Heart right ventricle (tissue), 16 donors: ENCODE data around the gene UBXN11. TPM values are rescaled to one million over a fixed set of nuclear protein-coding genes. Genes with fewer than 3 reads are reported as not detected.

Experiments used
- ATAC-seq, 8 donors: fragments of 200-7000 bp; cut with Tn5 transposase; one replicate each; pipeline ENCODE4 v1.9.1; 2020; ENCODE audit warnings: mild to moderate bottlenecking in 8 of 8, moderate library complexity in 8 of 8, moderate number of reproducible peaks in 1 of 8
- DNase-seq, 2 donors: peaks; one replicate each; pipeline ENCODE4 v3.0.0-alpha.2; 2020
- H3K27ac ChIP-seq, 10 donors: fragments of 200-600 bp; sonication (generic) in 2 of 10; one replicate each; pipeline versions ENCODE4 v1.5.0 to v1.8.0; 2020 to 2022; ENCODE audit warnings: mild to moderate bottlenecking in 3 of 10
- H3K27me3 ChIP-seq, 7 donors: fragments of 200-600 bp; one replicate each; pipeline ENCODE4 v1.8.0; 2021 to 2022; ENCODE audit warnings: mild to moderate bottlenecking in 2 of 7
- H3K36me3 ChIP-seq, 9 donors: fragments of 200-600 bp; sonication (generic) in 1 of 9; one replicate each; pipeline versions ENCODE4 v1.5.0 to v1.8.0; 2020 to 2022; ENCODE audit warnings: mild to moderate bottlenecking in 2 of 9
- H3K4me1 ChIP-seq, 9 donors: fragments of 200-600 bp; sonication (generic) in 1 of 9; one replicate each; pipeline versions ENCODE4 v1.5.0 to v1.8.0; 2020 to 2022; ENCODE audit warnings: mild to moderate bottlenecking in 4 of 9
- H3K4me3 ChIP-seq, 10 donors: fragments of 200-600 bp; sonication (generic) in 2 of 10; one replicate each; pipeline versions ENCODE4 v1.5.0 to v1.8.0; 2020 to 2022; ENCODE audit warnings: mild to moderate bottlenecking in 7 of 10, moderate library complexity in 2 of 10
- H3K9me3 ChIP-seq, 11 donors: fragments of 200-600 bp in 10 of 11; sonication (generic) in 2 of 11; one replicate each; pipeline versions ENCODE4 v1.5.0 to v1.8.0; 2013 to 2022; ENCODE audit warnings: mild to moderate bottlenecking in 2 of 11, control low read depth in 1 of 11, moderate library complexity in 1 of 11
- CTCF ChIP-seq, 9 donors: fragments of 200-600 bp; sonication (generic) in 2 of 9; IDR thresholded peaks; one replicate each; pipeline versions ENCODE4 v1.5.0 to v1.8.0; 2021 to 2022; ENCODE audit warnings: antibody characterized with exemption in 9 of 9, mild to moderate bottlenecking in 5 of 9, moderate library complexity in 1 of 9
- WGBS, 2 donors: extraction: QIAGEN DNeasy Blood & Tissue Kit; methylation state at CpG; one replicate each; pipeline ENCODE4 v1.1.7; 2013; ENCODE audit warnings: inconsistent platforms in 1 of 2; 5-methylcytosine and 5-hydroxymethylcytosine counted together
- intact Hi-C, 10 donors: fragments of 100-400 bp; cut with DNase I; formaldehyde crosslinking; loops; one replicate each; pipeline versions ENCODE4 v1.11.1 to v1.14.2; 2022
- polyA plus RNA-seq, 2 donors: library from polyadenylated mRNA; stranded (reverse); fragments of 200-250 nt; gene quantifications; one replicate each; pipeline ENCODE4 v1.2.3, GENCODE V29; 2013
- total RNA-seq, 10 donors: library from RNA; stranded (reverse); fragmentation: NEBNext Ultra II Directional in 3 of 10; extraction: Animal tissue kit (Norgen Biotek cat#: 25700) in 3 of 10; gene quantifications; one replicate each; pipeline versions ENCODE4 v1.2.1 to v1.2.4, GENCODE V29; 2021 to 2023
- donor health status: Arrhythmogenic right ventricular cardiomyopathy.
- donor health status: ischemic (EF 13 %, LVEDD 7.1; RV severe dilation, severe dysfunction).
- donor health status: healthy with polysubstance abuse.
- donor health status: DM: no; HTN: yes; CAD: no.
- donor health status: DM: no; HTN: no; CAD: no.
- donor health status: ischemic (EF 25% LVEDD 6.9; RV normal size, moderate dysfunction).
- donor health status: ischemic (EF 25% LVEDD 5.7; RV mildly dilated, moderate dysfunction).
- donor health status: healthy.
- donor health status: DM: yes; HTN: yes; CAD: no.
- donor health status: Ischemic cardiomyopathy.
- donor health status: ischemic (EF 35%, LVEDD 5.7; RV mildly dilated, moderate dysfunction).
- donor health status: nonischemic (EF 11% LVEDD 7.7; RV severe dilation, severe dysfunction).
- donor health status: DM: yes; HTN: yes; CAD: no.
- donor health status: PGD.
- donor health status: ischemic (EF 29% LVEDD 5.4; RV normal size, mild dysfunction).
- donor health status: nonischemic (EF 23%, LVEDD 6.1; RV moderate dilation, normal function).

Gene UBXN11
- total and polyA plus RNA-seq, 12 donors: 5.4 to 20.2 (median 8.2) TPM

- ATAC-seq: no peak
- peaks cover 0 to 30% (median 21%) of the 10 kb centered on the region in 7 donors for H3K27me3 ChIP-seq
- no peaks in the 10 kb centered on the region for H3K4me1 ChIP-seq
- H3K36me3 ChIP-seq: peaks cover 0 to 13% (median 0%) of the 10 kb centered on the region in 9 donors
- H3K27ac ChIP-seq: no peak overlapping the region
- 76 to 77% methylated on average over 8 of the region's 8 CpGs for WGBS, 2 donors
- H3K9me3 ChIP-seq: no peaks in the 10 kb centered on the region
- no peak for TF ChIP-seq CTCF (IDR thresholded peaks at IDR 0.05)
- intact Hi-C loops: loop anchor here in 4 of 10 donors (10.0 kb wide), 4 partner anchors 143 to 223 kb away; partner anchors contain the start of genes C1orf232 (in 1 of the 4), CNKSR1 (in 1 of the 4), ZNF593 (in 1 of the 4) and ZNF593OS (in 1 of the 4)
- no peak overlapping the region for H3K4me3 ChIP-seq
- DNase-seq: no peak
Observed at GRCh38 chr1:26327956-26328362, 21.5 kb upstream of the UBXN11 start.

- H3K4me3 ChIP-seq: no peak overlapping the region
- no peaks in the 10 kb centered on the region for H3K9me3 ChIP-seq
- no peak for TF ChIP-seq CTCF (IDR thresholded peaks at IDR 0.05)
- intact Hi-C loops: loop anchor here in 8 of 10 donors (5.0 to 10.0 kb wide), 9 partner anchors 37 to 220 kb away; partner anchors contain the start of genes C1orf232 (in 3 of the 8), ZNF593 (in 3 of the 8), ZNF593OS (in 2 of the 8) and CNKSR1 (in 1 of the 8)
- no peak for ATAC-seq
- H3K27ac ChIP-seq: no peak overlapping the region
- H3K27me3 ChIP-seq: peaks cover 0 to 5% (median 0%) of the 10 kb centered on the region in 7 donors
- H3K36me3 ChIP-seq: peaks cover 0 to 24% (median 0%) of the 10 kb centered on the region in 9 donors
- WGBS, 2 donors: 74 to 76% methylated on average over 3 of the region's 3 CpGs
- DNase-seq: no peak
- peaks cover 0 to 23% (median 8%) of the 10 kb centered on the region in 9 donors for H3K4me1 ChIP-seq
Observed at GRCh38 chr1:26324550-26324949, 18.1 kb upstream of the UBXN11 start.

- H3K27ac ChIP-seq: no peak overlapping the region
- H3K4me1 ChIP-seq: peaks cover 0 to 33% (median 10%) of the 10 kb centered on the region in 9 donors
- no peaks in the 10 kb centered on the region for H3K9me3 ChIP-seq
- H3K27me3 ChIP-seq: peaks cover 0 to 5% (median 0%) of the 10 kb centered on the region in 7 donors
- TF ChIP-seq CTCF (IDR thresholded peaks at IDR 0.05): no peak
- intact Hi-C loops: loop anchor here in 8 of 10 donors (5.0 to 10.0 kb wide), 9 partner anchors 36 to 219 kb away; partner anchors contain the start of genes C1orf232 (in 3 of the 8), ZNF593 (in 3 of the 8), ZNF593OS (in 2 of the 8) and CNKSR1 (in 1 of the 8)
- no peak overlapping the region for H3K4me3 ChIP-seq
- no peak for ATAC-seq
- peaks cover 0 to 24% (median 0%) of the 10 kb centered on the region in 9 donors for H3K36me3 ChIP-seq
- WGBS, 2 donors: 92 to 95% methylated on average over 2 of the region's 2 CpGs
- no peak for DNase-seq
Observed at GRCh38 chr1:26323382-26323781, 16.9 kb upstream of the UBXN11 start.

GRCh38 chr1:26322042-26322331 lies 15.6 kb upstream of the UBXN11 start:
- TF ChIP-seq CTCF (IDR thresholded peaks at IDR 0.05): no peak
- Histone ChIP-seq H3K4me3 (no peak overlapping the region), H3K36me3 (peaks cover 0 to 24% (median 0%) of the 10 kb centered on the region in 9 donors), H3K27ac (no peak overlapping the region), H3K4me1 (peaks cover 0 to 47% (median 21%) of the 10 kb centered on the region in 9 donors), H3K27me3 (peaks cover 0 to 5% (median 0%) of the 10 kb centered on the region in 7 donors), H3K9me3 (no peaks in the 10 kb centered on the region)
- intact Hi-C loops: loop anchor here in 8 of 10 donors (5.0 to 10.0 kb wide), 9 partner anchors 35 to 217 kb away; partner anchors contain the start of genes C1orf232 (in 3 of the 8), ZNF593 (in 3 of the 8), ZNF593OS (in 2 of the 8) and CNKSR1 (in 1 of the 8)
- no peak for ATAC-seq
- DNase-seq: no peak
- 69 to 70% methylated on average over 10 of the region's 10 CpGs for WGBS, 2 donors
